Body of pancreas (tissue), 4 donors: Measurements from ENCODE around the gene MAS1L.

ENCODE experiments used
- CTCF ChIP-seq, 7 experiments: fragments of 450-650 bp in 4 of 7; fragments of 200-600 bp in 3 of 7; sonication (generic) in 3 of 7; IDR thresholded peaks; one replicate each; pipeline ENCODE4 v1.5.1; 2016 to 2019; ENCODE audit warnings: antibody characterized with exemption in 7 of 7
- POLR2A ChIP-seq, 3 donors: fragments of 450-650 bp; IDR thresholded peaks; one replicate each; pipeline ENCODE4 v1.6.1; 2016; ENCODE audit warnings: antibody characterized with exemption in 3 of 3, mild to moderate bottlenecking in 2 of 3

GRCh38 chr6:29490552-29490951 lies 2.8 kb upstream of the MAS1L start:
- TF ChIP-seq POLR2A (IDR thresholded peaks at IDR 0.05) (no peak), CTCF (IDR thresholded peaks at IDR 0.05) (no peak)
